HepG2 (cell line): Measurements from ENCODE around the gene NFE2L1. TPM values are rescaled to one million over a fixed set of nuclear protein-coding genes. Genes with fewer than 3 reads are reported as not detected.

Experiments used
- FOXM1 ChIP-seq: sonication (generic); formaldehyde crosslinking; IDR thresholded peaks from 2 replicates; pipeline ENCODE4 v1.5.0; 2020; ENCODE audit warnings: missing genetic modification reagents
- GATAD2A ChIP-seq: IDR thresholded peaks from 2 replicates; pipeline ENCODE4 v1.6.1; 2016
- HMG20A ChIP-seq: IDR thresholded peaks from 2 replicates; pipeline ENCODE4 v1.6.1; 2016; ENCODE audit warnings: borderline replicate concordance
- HMG20B ChIP-seq: conservative IDR thresholded peaks from 2 replicates; pipeline ENCODE4 v1.6.1; 2016; ENCODE audit warnings: missing genetic modification reagents, missing compliant biosample characterization
- ISL2 ChIP-seq: sonication (generic); formaldehyde crosslinking; IDR thresholded peaks from 2 replicates; pipeline ENCODE4 v1.5.0; 2020; ENCODE audit warnings: missing genetic modification reagents
- KLF13 ChIP-seq: sonication (generic); formaldehyde crosslinking; IDR thresholded peaks from 2 replicates; pipeline ENCODE4 v1.4.0; 2020; ENCODE audit warnings: mild to moderate bottlenecking, missing genetic modification reagents
- LCORL ChIP-seq, 2 experiments: fragments of 450-650 bp in 1 of 2; sonication (generic) in 1 of 2; formaldehyde crosslinking in 1 of 2; IDR thresholded peaks; 2 replicates each; pipeline versions ENCODE4 v1.5.0 to v1.6.1; 2017 to 2020; ENCODE audit warnings: antibody characterized with exemption in 1 of 2, missing genetic modification reagents in 1 of 2
- MAFG ChIP-seq: sonication (generic); formaldehyde crosslinking; IDR thresholded peaks from 2 replicates; pipeline ENCODE4 v1.5.1; 2020; ENCODE audit warnings: mild to moderate bottlenecking, missing genetic modification reagents
- MBD4 ChIP-seq: IDR thresholded peaks from 2 replicates; pipeline ENCODE4 v1.6.1; 2012; ENCODE audit warnings: low read length, inconsistent platforms, borderline replicate concordance
- MEF2D ChIP-seq: sonication (generic); formaldehyde crosslinking; IDR thresholded peaks from 2 replicates; pipeline ENCODE4 v1.5.1; 2020; ENCODE audit warnings: mild to moderate bottlenecking, missing genetic modification reagents
- MIER3 ChIP-seq: IDR thresholded peaks from 2 replicates; pipeline ENCODE4 v1.6.1; 2016; ENCODE audit warnings: missing compliant biosample characterization, borderline replicate concordance
- MXD3 ChIP-seq: IDR thresholded peaks from 2 replicates; pipeline ENCODE4 v1.6.1; 2016; ENCODE audit warnings: mild to moderate bottlenecking, missing biosample characterization, missing genetic modification reagents
- MYNN ChIP-seq: sonication (generic); formaldehyde crosslinking; IDR thresholded peaks from 2 replicates; pipeline ENCODE4 v1.4.0; 2020; ENCODE audit warnings: mild to moderate bottlenecking, low read depth, missing genetic modification reagents
- NCOA2 ChIP-seq: sonication (generic); formaldehyde crosslinking; IDR thresholded peaks from 2 replicates; pipeline ENCODE4 v1.8.0; 2022; ENCODE audit warnings: inconsistent platforms
- NFKB2 ChIP-seq: sonication (generic); formaldehyde crosslinking; IDR thresholded peaks from 2 replicates; pipeline ENCODE4 v1.4.0; 2020; ENCODE audit warnings: missing genetic modification reagents, borderline replicate concordance
- PCBP1 ChIP-seq: fragments of 200-400 bp; formaldehyde crosslinking; IDR thresholded peaks from 2 replicates; pipeline ENCODE4 v1.6.1; 2017; ENCODE audit warnings: mild to moderate bottlenecking, low read depth, low read length, borderline replicate concordance
- REPIN1 ChIP-seq: sonication (generic); formaldehyde crosslinking; IDR thresholded peaks from 2 replicates; pipeline ENCODE4 v1.8.0; 2022; ENCODE audit warnings: missing genetic modification reagents, low read depth, mild to moderate bottlenecking, borderline replicate concordance
- SKIL ChIP-seq: sonication (generic); formaldehyde crosslinking; IDR thresholded peaks from 2 replicates; pipeline ENCODE4 v1.8.0; 2022; ENCODE audit warnings: missing genetic modification reagents, mild to moderate bottlenecking, moderate library complexity, borderline replicate concordance
- THYN1 ChIP-seq: sonication (generic); formaldehyde crosslinking; IDR thresholded peaks from 2 replicates; pipeline ENCODE4 v1.8.1; 2023; ENCODE audit warnings: low read depth, mild to moderate bottlenecking, moderate library complexity, missing genetic modification reagents, borderline replicate concordance
- ZEB1 ChIP-seq: IDR thresholded peaks from 2 replicates; pipeline ENCODE4 v1.6.1; 2012; ENCODE audit warnings: mild to moderate bottlenecking, low read depth, inconsistent platforms; ENCODE audit not compliant: insufficient replicate concordance
- ZMYM2 ChIP-seq: sonication (generic); formaldehyde crosslinking; IDR thresholded peaks from 2 replicates; pipeline ENCODE4 v1.8.0; 2022; ENCODE audit warnings: mild to moderate bottlenecking, missing genetic modification reagents
- ZNF441 ChIP-seq: sonication (generic); formaldehyde crosslinking; IDR thresholded peaks from 2 replicates; pipeline ENCODE4 v1.7.0; 2021; ENCODE audit warnings: missing genetic modification reagents, borderline replicate concordance
- ZNF614 ChIP-seq: IDR thresholded peaks from 2 replicates; pipeline ENCODE4 v1.6.1; 2018; ENCODE audit warnings: missing biosample characterization, missing genetic modification reagents, inconsistent platforms, borderline replicate concordance
- ZNF761 ChIP-seq: sonication (generic); formaldehyde crosslinking; conservative IDR thresholded peaks from 2 replicates; pipeline ENCODE4 v1.4.0; 2020; ENCODE audit warnings: mild to moderate bottlenecking, missing genetic modification reagents
- ZNF780A ChIP-seq: sonication (generic); formaldehyde crosslinking; IDR thresholded peaks from 2 replicates; pipeline ENCODE4 v1.8.0; 2022; ENCODE audit warnings: mild to moderate bottlenecking, missing genetic modification reagents, moderate library complexity
- ZNF891 ChIP-seq: sonication (generic); formaldehyde crosslinking; IDR thresholded peaks from 2 replicates; pipeline ENCODE4 v1.5.0; 2020; ENCODE audit warnings: mild to moderate bottlenecking, missing genetic modification reagents
- polyA plus RNA-seq, 8 experiments: library from polyadenylated mRNA; depleted of rRNA in 3 of 8; stranded (reverse) in 7 of 8; unstranded in 1 of 8; fragments of >200 nt; fragmentation: Illumina TruSeq in 4 of 8; extraction: Trizol in 4 of 8; gene quantifications; 2 replicates each; pipeline versions ENCODE4 v1.2.1 to v1.2.3, GENCODE V29; 2011 to 2016; ENCODE audit warnings: low read depth in 4 of 8, missing spikeins in 1 of 8, mixed read lengths in 1 of 8; ENCODE audit not compliant: insufficient read depth in 1 of 8
- total RNA-seq, 5 experiments: library from RNA; depleted of rRNA; stranded (reverse); fragments of >200 nt; fragmentation: Illumina TruSeq; extraction: Trizol; gene quantifications; 2 replicates each; pipeline ENCODE4 v1.2.3, GENCODE V29; 2016; ENCODE audit warnings: low read depth in 1 of 5
- TF ChIP-seq, protein P1 (sequence below): IDR thresholded peaks from 2 replicates; pipeline ENCODE4 v1.6.1; 2016; ENCODE audit warnings: missing compliant biosample characterization, missing genetic modification reagents, borderline replicate concordance

Gene NFE2L1
- total and polyA plus RNA-seq, 2 of the 13 experiments (the other 11 are each of a cell fraction or from before 2014, with no cell fraction given) = 67.0 to 234 TPM

DNA sequence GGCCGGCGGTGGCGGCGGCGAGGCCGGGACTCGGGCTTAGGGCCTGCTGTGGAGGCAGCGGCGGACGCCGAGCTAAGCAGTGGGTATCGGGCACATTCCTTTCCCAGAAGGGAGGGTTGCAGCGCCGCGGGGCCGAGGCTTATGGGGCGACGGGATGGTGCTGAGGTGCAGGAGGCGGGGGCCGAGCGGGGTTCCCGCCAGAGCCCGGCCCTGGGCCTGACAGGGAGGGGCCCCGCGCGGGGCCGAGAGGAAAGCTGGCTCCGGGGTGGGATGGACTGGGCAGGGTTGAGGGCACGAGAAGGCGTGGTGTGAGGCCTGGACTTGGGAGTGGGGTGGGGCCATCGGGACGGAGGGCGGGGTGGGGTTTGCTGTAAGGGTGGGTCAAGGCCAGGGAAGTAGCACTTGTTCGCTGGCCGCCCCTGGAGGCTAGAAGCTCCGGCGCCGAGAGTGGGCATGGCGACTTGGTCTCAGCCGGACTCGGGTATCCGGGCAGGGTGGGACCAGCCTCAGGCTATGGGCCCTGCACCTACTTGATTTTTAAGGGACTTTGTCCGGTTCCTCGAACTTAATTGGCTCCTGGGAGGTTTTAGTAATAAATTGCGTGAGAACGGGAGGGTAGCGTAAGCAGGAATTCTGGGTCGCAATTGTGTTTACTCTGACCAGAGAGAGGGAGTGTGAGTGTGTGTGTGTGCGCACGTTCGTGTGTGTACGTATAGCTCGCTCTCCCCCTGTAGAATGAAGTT, 396 bp downstream of the NFE2L1 start (continued):
- peak; percentile 76; the same call in 1 of the 2 replicates for TF ChIP-seq KLF13 (CRISPR knock-in tag)
- TF ChIP-seq ZEB1 = peak; percentile 39
- TF ChIP-seq FOXM1 (CRISPR knock-in tag) = peak; percentile 80; the same call in 1 of the 2 replicates
- TF ChIP-seq ZNF614 = peak; percentile 41; the same call in 1 of the 2 replicates
- 0 out of 2 replicates have a peak, but pooled peaks have one; percentile 7 for TF ChIP-seq REPIN1 (CRISPR knock-in tag)
- TF ChIP-seq THYN1 (CRISPR knock-in tag) = no peak
- TF ChIP-seq HMG20A (CRISPR knock-in tag) = peak; percentile 54
- peak; percentile 58 for TF ChIP-seq GATAD2A (CRISPR knock-in tag)
- 0 out of 2 replicates have a peak, but pooled peaks have one; percentile 15 for TF ChIP-seq ZNF780A (CRISPR knock-in tag)
- TF ChIP-seq LCORL (IDR thresholded peaks at IDR 0.05) = no peak
- TF ChIP-seq LCORL (CRISPR knock-in tag; IDR thresholded peaks at IDR 0.05) = no peak; the same call in 1 of the 2 replicates
- TF ChIP-seq PCBP1 = 0 out of 2 replicates have a peak, but pooled peaks have one; percentile 87
- peak; percentile 38; the same call in 1 of the 2 replicates for TF ChIP-seq ZNF891 (CRISPR knock-in tag)
- 0 out of 2 replicates have a peak, but pooled peaks have one; percentile 47 for TF ChIP-seq ISL2 (CRISPR knock-in tag)
- TF ChIP-seq NCOA2 (CRISPR knock-in tag) = peak; percentile 77
- TF ChIP-seq MYNN = peak; percentile 55
- TF ChIP-seq ZMYM2 (CRISPR knock-in tag) = peak; percentile 56; the same call in 1 of the 2 replicates
- peak; percentile 84 for TF ChIP-seq MXD3 (CRISPR knock-in tag)
- peak; percentile 82; the same call in 1 of the 2 replicates for TF ChIP-seq NFKB2 (CRISPR knock-in tag)
- peak; percentile 65 for TF ChIP-seq MEF2D (CRISPR knock-in tag)
- peak; percentile 46; the same call in 1 of the 2 replicates for TF ChIP-seq MIER3
- TF ChIP-seq HMG20B = peak; percentile 63; the same call in 1 of the 2 replicates
- peak; percentile 47; the same call in 1 of the 2 replicates for TF ChIP-seq SKIL (CRISPR knock-in tag)
- TF ChIP-seq ZNF441 (CRISPR knock-in tag) = peak; percentile 79; the same call in 1 of the 2 replicates
- TF ChIP-seq, protein P1, sequence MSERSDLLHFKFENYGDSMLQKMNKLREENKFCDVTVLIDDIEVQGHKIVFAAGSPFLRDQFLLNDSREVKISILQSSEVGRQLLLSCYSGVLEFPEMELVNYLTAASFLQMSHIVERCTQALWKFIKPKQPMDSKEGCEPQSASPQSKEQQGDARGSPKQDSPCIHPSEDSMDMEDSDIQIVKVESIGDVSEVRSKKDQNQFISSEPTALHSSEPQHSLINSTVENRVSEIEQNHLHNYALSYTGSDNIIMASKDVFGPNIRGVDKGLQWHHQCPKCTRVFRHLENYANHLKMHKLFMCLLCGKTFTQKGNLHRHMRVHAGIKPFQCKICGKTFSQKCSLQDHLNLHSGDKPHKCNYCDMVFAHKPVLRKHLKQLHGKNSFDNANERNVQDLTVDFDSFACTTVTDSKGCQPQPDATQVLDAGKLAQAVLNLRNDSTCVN (CRISPR knock-in tag) = no peak; the same call in 1 of the 2 replicates
- peak; percentile 74; the same call in 1 of the 2 replicates for TF ChIP-seq ZNF761 (CRISPR knock-in tag)
- TF ChIP-seq MAFG = 0 out of 2 replicates have a peak, but pooled peaks have one; percentile 18
- no peak for TF ChIP-seq MBD4
